NCI-H146 (cell line): Measurements from ENCODE around the gene SOWAHC.
"Not testable (repeated sequence)": the region's sequence is repeated elsewhere in the genome, so short reads cannot be mapped to it uniquely, and the experiment has no call there.

Source experiments
- DNase-seq: peaks from one replicate; lab custom pipeline; 2025; lab: John Stamatoyannopoulos, UW

SOWAHC gene

DNA sequence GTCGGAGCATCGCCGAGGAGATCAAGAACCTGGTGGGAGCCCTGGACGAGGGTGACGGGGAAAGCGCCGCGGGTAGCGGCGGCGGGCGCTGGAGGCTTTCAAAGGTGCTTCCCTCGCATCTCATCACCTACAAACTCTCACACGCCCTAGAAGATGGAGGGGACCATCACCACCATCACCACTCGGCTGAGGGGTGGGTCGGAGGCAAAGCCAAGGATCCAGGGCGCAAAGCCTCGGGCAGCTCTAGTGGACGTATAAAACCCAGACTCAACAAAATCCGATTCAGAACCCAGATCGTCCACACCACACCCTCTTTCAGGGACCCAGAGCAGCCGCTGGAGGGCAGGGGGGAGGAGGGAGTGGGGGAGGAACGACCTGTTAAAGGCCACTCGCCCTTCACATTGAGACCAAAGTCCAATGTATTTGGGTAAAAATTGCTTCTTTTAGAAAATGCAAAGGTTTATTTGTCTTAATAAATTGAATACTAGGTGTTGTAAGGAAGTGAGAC lies 1.5 kb downstream of the SOWAHC start:
- no peak for DNase-seq

DNA sequence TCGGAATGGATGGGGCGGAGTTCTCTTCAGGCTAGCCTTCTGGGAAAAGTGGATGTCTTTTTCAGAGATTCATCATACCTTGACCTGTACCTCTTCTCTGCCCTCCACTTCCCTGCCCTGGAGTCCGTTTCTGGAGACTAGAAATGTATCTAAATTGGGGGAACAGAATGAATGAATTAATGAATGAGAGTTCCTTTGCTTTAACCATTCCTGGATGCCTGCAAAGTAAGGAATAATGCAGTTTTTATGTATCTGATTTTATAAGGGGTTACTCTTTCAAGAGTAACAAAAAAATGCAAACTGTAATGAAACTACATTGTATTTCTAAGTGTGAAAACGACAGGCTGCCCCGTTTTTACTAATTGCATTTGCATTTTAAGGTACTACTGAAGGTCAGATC lies 2.0 kb downstream of the SOWAHC start:
- DNase-seq, result no peak

DNA sequence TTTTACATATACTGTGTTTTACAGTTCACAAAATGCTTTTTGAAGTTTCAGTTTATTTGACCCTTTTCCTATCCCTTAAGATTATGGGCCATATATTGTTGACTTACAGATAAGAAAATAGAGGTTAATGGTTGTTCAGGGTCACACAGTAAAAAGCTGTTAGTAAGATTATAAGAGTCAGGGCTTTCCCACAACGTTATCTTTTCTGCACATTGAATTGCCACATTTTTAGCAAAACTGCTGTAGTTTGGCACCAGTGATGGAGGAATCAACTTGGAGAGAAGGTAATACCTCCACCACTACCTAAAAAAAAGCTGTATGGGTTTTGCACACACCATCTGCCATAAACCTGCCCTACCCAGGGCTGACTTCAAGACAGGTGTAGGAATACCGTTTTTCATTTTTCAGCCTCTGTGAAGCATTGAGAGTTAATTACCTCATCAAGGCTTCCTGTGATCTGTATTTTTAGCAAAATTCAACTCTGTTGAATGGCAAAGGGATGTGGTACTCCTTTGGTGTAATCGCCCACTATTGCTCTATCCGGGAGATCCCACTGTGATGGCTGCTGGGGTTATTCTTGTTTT lies 5.0 kb downstream of the SOWAHC start:
- no peak for DNase-seq

DNA sequence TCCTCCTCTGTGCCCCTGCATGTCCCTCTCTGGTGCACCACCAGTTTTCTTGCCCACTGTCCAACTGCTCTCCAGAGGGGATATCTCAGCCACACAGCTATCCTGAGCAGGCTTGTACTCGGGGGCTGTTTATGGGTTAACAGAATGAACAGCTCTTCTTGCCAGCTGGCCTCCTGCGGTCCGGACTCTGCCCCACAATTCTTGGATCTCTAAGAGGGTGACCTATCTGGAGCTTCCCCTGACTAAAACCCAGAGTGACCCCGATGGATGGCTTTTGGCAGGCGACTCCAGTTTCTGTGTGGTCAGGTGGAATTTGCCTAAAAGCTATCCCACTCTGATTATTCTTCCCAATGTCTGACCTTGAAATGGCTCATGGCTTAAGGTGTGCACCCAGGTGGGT lies 9.1 kb downstream of the SOWAHC start:
- no peak for DNase-seq

DNA sequence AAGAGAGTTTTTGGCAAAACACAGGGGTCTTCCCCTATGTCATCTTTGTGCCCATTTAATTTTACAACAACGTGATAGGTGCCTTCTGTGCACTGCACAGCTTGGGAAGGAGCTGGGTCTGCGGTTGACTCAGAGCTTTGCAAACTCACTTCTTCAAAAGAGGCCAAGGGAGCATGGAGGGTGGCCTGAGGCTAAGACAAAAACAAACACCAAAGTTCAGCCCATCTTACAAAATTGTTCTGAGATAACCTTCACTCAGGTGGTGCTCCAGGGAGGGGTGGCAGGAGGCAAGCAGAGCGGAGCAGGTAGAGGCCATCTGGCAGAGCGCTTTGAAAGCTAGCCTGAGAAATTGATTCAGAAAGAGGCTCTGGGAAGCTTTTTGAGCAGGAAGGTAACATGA lies 9.8 kb downstream of the SOWAHC start:
- no peak for DNase-seq

DNA sequence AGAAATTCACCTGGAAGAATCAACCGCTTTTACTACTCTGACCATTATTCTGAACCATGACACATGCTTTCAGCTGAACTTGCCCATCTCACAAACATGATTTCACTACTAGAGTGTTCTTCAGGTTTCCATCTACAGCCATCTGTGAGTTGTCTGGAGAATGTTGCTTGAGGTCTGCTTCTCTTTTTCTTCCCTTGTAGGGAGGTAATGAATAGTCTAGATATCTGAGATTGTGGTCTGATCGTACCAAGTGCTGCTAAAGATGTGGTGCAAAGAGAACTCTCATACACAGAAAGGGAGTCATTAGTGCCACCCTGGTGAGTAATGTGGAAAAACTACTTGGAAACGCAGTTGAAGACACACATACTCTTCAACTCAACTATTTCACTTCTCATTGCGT lies 10.2 kb downstream of the SOWAHC start:
- no peak for DNase-seq

DNA sequence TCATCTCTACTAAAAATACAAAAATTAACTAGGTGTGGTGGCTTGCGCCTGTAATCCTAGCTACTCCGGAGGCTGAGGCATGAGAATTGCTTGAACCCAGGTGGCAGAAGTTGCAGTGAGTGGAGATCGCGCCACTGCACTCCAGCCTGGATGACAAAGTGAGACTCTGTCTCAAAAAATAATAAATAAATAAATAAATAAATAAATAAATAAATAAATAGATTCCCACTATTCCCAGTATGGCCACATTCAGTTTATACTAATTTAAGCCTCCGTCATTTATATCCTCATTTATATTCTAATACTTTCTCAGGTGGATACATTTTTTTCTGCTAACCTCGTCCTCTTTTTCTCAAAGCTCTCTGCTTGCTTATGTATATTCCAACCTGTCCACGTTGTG lies 14.2 kb downstream of the SOWAHC start:
- DNase-seq, result not testable (repeated sequence)

DNA sequence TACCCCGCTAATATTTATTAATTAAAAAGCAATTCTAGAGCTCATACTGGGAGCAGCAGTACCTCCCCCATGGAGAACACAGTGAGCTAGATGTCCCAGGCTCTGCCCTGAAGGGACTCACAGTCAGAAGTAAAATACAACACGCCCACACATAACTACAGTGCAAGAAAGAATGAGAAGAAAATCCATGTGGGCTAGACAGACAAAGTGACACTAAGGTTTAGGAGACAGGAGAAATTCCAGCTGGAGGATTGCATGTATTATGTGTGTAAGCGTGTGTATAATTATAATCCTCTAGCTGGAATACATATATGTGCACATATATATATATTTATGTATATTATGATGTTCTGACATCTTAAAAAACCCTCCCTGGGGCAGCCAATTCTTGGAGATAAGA lies 15.7 kb downstream of the SOWAHC start:
- DNase-seq, result no peak

DNA sequence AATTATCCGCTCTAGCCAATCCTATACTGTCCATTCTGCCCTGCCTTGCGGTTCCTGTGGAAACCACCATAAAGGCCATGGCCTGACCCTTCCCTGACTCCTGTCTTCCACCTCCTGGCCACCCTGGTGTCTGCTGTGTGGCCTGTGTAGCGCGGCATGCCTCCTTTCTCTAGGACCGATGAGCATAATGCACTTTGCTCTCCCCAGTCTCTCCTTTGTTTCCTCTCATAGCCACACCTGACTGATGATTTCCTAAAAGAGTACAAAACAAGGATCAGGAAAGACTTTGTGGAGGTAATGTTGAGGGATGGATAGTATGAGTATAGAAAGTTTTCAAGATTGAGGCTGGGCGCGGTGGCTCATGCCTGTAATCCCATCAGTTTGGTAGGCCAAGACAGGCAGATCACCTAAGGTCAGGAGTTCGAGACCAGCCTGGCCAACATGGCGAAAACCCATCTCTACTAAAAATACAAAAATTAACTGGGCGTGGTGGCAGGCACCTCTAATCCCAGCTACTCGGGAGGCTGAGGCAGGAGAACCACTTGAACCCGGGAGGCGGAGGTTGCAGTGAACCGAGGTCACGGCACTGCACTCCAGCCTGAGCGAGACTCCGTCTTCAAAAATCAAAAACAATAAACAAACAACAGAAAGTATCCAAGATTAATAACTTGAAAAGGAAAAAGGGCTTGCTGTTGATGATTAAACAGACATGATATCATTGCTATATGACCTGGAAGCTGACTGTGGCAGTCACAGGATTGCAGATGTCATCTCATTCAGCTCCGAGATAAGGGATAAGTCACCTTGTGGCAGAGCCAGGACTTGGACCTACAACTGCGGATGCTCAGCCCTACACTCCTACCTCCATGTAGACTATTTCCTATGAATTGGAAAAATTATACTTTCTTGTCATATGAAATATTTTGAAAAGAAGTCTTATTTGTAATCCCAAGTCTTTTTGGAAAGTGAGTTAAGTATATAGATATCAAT lies 16.6 kb downstream of the SOWAHC start:
- no peak for DNase-seq

DNA sequence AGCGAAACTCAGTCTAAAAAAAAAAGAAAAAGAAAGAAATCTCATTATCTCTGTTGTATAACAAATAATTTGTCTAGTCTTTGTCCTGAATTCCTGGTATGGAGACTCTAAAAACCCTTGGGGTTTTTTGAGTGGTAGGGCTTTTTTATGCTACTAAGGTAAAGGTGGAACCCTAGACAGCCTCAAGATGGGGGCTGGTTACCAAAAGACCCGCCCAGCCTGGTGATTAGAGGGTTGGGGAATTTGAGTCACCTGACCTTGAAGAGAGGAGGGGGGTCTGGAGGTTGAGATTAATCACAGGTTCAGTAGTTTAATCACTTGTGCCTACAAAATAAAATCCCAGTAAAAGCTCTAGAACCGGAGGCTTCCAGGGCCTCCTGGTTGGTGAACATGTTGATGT lies 17.6 kb downstream of the SOWAHC start:
- DNase-seq, result no peak

DNA sequence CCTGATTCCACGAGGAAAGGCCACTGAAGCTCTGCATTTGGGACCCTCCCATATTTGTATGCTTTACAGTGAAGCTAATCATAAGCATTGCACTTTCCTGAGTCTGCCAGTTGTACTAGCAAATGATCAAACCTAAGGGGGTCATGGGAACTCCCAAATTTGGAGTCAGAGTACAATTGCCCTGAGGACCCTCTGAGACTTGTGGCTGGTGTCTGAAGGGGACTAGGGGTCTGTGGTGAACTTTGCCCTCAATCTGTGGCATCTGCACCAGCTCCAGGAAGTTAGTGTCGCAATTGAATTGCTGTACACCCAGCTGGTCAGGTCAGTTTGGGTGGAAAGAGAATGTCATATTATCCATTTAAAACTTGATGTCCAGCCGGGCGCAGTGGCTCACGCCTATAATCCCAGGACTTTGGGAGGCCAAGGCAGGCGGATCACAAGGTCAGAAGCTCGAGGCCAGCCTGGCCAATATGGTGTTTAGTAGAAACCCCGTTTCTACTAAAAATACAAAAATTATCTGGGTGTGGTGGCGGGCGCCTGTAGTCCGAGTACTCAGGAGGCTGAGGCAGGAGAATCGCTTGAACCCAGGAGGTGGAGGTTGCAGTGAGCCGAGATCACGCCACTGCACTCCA lies 18.1 kb downstream of the SOWAHC start:
- DNase-seq, result no peak

DNA sequence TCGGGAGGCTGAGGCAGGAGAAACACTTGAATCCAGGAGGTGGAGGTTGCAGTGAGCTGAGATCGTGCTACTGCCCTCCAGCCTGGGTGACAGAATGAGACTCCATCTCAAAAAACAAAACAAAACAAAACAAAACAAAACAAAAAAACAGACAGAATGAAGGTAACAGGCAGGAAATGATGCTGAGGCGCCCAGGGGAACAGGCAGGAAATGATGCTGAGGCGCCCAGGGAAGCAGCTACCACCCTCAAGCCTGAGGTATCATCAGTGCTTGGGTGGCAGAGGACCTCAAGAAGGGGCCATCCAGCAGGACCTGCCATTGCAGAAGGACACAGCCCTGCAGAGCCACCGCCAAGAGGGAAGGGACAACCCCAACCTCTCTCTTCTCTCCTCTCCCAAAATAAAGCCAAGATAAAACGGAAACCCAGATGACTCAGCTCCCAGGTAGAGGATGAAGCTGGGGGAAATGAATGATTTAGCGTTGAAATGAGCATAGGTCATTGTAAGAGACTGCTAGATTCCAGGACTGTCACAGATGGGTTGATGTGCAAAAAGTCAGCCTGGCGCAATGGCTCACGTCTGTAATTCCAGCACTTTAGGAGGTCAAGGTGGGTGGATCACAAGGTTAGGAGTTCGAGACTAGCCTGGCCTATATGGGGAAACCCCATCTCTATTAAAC lies 19.3 kb downstream of the SOWAHC start:
- DNase-seq, result no peak

DNA sequence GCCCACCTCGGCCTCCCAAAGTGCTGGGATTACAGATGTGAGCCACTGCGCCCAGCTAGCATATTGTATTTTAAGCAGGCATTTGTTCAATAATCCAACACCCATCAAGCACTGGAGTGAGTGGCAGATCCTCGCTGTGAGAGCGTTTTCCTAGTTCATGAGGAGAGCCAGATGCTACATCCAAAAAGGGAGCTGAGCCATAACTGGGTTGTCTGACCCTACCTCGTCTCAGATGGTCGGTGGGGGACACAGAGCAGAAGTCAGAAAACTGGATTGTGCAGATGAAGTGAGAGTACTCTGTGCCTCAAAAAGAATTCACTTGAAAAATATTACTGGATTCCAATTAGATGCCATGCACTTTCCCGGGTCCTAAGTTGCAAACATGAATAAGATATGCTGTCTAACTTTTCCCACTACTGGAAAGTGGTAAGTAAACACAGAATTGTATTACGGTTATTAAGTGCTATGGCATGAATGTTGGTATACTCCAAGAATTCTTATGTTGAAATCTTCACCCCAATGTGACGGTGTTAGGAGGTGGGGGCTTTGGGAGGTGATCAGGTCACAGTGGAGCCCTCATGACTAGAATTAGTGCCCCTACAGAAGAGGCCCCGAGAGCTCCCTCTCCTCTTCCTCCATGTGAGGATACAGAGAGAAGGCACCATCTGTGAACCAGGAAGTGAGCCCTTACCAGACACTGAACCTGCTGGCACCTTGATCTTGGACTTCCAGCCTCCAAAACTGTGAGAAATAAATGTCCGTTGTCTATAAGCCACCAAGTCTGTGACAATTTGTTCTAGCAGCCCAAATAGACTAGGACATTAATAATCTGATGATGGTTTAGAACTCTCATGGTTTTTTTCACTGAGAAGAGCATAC lies 21.5 kb downstream of the SOWAHC start:
- DNase-seq, result no peak

DNA sequence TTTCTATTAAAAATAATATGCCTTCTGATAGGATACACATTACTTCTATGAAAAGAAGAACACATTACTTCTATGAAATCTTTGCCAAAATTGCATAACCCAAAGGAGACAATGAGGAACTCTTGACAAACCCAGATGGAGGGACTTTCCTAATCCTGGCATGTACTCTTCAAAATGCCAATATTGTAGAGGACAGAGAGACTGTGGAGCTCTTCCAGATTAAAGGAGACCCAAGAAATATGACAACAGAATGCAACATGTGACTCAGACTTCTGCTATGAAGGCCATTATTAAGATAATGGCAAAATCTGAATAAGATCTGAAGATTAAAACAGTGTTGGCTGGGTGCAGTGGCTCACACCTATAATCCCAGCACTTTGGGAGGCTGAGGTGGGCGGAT lies 22.2 kb downstream of the SOWAHC start:
- DNase-seq, result no peak

DNA sequence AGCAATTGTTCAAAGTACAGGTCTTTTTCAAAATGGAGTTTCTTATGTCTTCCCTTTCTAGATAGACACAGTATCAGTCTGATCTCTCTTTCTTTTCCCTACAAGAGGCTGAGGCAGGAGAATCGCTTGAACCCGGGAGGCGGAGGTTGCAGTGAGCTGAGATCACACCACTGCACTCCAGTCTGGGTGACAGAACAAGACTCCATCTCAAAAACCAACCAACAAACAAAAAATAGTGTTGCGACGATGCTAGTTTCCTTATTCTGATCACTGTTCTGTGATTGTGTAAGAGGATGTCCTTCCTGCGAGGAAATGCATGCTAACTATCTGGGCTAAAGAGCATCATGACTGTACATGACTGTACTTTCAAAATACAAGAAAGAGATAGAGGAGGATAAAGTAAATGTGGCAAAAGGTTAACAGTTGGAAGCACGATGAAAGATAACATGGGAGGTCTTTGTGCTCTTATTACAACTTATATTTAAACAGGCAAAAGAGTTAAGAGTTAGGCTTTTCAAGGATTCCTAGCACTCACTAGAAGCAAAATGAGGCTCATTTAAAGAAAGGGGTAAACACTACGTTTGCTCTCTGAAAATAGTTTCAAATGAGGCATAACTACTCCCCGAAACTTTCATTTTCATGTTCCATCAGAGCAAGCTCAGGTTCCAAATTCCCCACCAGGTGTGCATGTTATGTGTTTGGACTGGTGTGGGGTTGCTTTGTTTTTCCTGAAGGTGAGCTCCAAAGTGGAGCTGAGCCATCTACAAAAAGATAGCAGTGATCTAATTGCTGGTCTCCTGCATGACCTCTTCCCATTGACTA lies 23.8 kb downstream of the SOWAHC start:
- DNase-seq, result no peak

DNA sequence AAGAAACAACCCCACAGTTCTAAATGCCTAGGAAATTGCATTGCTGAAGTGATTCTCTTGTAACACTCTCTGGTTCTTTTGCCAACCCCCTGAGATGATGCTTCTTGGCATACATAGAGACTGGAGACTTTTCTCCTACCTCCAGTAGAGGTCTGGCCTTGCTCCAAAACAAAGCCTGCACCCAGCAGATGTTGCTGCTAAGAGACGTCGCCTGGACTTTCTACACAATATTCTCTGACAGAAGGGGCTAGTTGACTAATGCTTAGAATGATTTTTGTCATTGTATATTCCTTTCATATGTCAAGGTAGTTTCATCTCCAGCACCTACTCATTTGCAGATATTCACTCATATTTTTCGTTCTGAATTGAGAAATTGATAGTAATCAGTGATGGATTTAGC lies 24.6 kb downstream of the SOWAHC start:
- DNase-seq, result no peak

DNA sequence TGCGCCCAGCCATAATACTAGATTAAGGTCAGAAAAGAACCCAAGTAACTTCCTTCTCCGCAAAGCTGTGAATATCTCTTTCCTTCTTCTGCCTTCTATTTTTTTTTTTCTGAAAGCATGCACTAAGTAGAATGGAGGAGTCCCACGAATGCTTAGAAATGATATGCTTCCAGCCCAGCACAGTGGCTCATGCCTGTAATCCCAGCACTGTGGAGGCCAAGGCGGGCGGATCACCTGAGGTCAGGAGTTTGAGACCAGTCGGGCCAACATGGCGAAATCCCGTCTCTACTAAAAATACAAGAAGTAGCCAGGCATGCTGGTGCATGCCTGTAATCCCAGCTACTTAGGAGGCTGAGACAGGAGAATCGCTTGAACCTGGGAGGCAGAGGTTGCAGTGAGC lies 25.8 kb downstream of the SOWAHC start:
- DNase-seq, result not testable (repeated sequence)

DNA sequence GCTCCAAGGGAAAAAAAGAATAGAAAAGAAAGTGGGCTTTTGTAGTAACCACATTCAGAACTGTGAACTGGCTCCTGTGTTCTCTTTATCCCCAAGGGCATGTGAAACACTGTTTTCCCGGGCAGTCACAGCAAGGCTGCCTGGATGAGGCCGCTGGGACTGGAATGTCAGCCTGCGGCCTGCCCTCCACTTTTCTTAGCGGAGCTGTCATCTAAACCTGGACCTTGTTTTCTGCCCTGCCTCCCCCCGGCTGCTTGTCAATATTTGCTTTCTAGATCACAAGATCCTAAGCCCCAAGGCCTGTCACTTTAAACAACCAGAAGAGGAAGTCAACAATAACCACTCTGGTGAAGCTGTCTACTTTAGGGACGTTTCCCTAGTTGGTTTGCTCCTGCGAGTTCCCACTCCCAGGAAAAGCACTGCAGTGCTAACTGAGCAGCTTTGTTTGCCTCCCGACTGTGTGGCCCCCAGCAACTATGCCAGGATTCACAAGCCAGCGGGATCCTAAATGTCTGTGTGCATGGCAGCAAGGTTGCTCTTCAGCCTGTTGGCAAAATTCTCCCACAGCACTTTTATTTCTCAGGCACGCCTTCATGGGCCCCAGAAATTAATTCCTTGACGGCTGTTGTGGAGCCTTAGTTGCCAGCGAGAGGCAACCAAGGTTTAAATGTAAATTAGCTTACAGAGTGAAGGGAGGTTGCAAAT lies 30.6 kb downstream of the SOWAHC start:
- no peak for DNase-seq

DNA sequence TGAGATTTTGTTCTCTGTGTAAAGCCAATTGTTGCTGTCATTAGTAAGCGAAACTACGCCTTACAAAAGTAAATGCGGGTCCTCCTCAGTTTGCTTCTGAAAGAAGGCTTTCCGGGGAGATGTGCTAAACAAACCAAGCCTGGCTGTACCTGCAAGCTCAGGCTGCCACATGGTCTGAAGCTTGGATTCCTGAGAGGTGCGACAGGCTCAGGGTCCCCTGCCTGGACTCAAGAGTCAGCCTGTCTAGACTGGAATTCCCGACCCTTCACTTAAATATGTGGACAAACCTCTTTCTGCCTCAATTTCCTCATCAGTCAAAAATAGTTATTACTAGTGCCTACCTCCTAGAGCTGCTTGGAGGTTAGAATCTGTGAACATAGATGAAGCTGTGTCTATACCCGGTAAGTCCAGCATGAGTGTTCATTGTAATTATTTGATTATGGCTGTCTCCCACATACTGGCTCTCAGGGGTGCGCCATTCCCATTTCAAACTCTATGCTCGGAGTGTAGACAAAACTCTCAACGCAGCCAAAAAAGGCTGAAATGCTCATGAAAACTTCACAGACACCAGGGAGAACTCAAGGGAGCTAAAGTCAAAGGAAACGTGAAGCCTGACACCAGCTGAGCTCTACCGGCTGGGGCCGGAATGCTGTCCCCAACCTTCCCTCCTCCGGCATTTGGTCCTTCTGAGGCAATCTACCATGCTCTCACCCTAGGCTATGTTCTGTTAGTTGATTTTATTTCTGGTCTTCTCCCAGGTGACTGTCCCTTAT lies 31.4 kb downstream of the SOWAHC start:
- no peak for DNase-seq
